Mammary epithelial cell (primary cell): ENCODE results near the gene KLF13.

Experiments used
- CTCF ChIP-seq, 2 donors: IDR thresholded peaks in 1 of 2; conservative IDR thresholded peaks in 1 of 2; 2 replicates each; pipeline ENCODE4 v1.5.1; 2011 to 2012; ENCODE audit warnings: inconsistent platforms in 2 of 2, low read length in 2 of 2, mild to moderate bottlenecking in 2 of 2, control low read depth in 1 of 2, low read depth in 1 of 2; ENCODE audit not compliant: insufficient read depth in 1 of 2; ENCODE audit errors: extremely low read depth in 1 of 2
- EZH2 ChIP-seq: IDR thresholded peaks from 2 replicates; pipeline ENCODE4 v1.6.1; 2012; ENCODE audit warnings: low read length, inconsistent platforms, borderline replicate concordance

- no peak for TF ChIP-seq EZH2
- no peak for TF ChIP-seq CTCF (conservative IDR thresholded peaks at IDR 0.05 in 1 of 2, IDR thresholded peaks at IDR 0.05 in 1 of 2; ENCODE audit: extremely low read depth in 1 of 2, insufficient read depth in 1 of 2, low read depth in 1 of 2, low read length in 2 of 2)
Observed at GRCh38 chr15:31280831-31281216, 45.8 kb upstream of the KLF13 start.
